Kidney glomerular epithelial cell (primary cell): ENCODE data around the gene ALLC.

Experiments used
- DNase-seq: peaks from one replicate; lab custom pipeline; 2025; lab: John Stamatoyannopoulos, UW

Gene ALLC

DNA sequence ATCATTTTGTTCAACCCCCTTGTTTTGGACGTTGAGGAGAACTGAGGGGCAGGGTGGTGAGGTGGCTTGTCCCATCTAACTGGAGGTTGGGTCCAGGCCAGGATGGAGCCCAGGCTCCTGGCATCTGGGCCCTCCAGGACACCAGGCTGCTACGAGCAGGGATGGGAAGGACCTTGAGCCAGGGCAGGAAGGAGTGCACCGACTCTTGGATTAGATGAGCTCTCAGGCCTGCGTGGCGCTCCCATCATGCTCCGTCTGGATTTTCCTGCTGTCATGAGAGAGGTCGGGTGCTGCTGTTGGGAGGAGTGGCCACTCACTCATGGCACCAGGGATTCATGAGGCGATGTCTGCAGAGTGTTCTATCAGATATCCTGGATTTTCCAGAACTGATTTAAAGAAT lies 18.3 kb upstream of the ALLC start:
- DNase-seq: no peak

DNA sequence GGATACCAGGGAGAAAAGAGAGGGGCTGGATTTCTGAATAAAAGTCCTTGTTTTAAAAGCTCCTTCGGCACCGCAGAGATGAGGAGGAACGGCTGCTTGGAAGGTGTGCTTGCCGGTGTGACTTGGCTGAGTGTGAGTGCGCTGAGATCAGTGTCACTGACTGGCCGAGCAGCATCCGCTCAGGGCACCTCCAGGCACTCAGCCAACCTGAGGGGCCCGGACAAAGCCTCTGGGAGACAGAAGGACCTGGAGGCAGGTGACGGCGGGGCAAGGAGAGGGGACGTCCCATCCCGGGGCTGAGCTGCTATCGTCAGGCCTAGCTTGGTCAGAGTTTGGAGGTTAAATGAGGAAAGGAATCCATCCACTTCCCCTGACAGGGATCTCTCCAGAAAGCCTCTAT lies 16.8 kb upstream of the ALLC start:
- no peak for DNase-seq

DNA sequence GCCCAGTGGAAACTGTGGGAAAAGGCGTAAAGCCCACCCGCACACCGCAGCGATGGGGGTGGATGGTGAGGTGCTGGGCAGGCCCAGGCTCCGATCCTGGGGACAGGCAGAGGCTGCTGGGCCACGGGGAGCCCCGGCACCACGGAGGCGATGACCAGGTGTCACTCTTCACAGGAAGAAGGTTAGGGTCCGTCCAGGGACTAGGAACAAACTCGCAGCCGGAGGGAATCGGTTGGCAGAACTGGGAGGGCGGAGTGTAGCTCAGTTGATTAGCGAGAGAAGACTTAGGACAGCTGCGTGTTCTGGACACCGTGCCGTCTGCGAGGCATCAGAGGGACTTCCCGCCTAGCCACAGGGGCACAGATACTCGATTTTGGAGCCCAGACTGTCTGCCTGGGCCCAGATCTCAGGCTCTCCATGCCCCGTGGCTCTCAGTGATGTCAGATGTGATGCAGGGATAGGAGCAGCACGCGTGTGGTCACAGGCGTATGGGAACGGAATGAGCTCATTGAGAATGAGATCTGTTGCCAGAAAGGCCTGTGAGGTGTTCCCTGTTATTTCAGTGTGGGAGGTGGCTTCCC lies 16.1 kb upstream of the ALLC start:
- DNase-seq: no peak

DNA sequence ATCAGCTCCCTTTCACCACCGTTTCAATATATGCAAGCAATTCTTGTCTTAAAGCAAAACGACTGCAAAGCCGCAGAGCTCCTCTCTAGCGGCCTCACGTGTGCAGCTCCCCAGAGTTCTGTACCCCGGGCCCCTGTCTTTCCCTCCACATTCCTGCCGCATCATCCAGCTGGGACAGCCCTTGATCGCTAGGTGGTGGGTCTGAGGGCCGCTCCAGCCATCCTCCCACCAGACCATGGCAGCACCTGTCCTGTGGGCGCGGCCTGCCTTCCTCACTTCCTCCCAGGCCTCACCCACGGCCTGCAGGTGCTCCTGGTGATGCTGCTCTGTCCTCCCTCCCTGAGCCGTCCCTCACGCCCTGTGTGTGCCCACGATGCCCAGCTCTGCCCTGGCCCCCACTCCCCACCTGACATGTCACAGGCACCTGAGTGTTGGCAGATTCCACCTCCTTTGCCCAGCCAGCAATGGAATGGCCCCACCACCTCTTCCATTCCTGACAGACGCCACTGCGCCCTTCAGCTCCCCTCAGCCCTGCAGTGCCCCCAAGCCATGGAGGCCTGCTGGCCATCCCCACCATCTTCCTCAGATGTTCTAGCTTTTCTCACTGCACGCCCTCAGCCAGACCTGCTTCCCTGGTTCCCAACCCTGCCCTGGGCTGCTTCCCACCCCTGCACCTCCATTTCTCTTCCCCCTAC lies 15.3 kb upstream of the ALLC start:
- no peak for DNase-seq

DNA sequence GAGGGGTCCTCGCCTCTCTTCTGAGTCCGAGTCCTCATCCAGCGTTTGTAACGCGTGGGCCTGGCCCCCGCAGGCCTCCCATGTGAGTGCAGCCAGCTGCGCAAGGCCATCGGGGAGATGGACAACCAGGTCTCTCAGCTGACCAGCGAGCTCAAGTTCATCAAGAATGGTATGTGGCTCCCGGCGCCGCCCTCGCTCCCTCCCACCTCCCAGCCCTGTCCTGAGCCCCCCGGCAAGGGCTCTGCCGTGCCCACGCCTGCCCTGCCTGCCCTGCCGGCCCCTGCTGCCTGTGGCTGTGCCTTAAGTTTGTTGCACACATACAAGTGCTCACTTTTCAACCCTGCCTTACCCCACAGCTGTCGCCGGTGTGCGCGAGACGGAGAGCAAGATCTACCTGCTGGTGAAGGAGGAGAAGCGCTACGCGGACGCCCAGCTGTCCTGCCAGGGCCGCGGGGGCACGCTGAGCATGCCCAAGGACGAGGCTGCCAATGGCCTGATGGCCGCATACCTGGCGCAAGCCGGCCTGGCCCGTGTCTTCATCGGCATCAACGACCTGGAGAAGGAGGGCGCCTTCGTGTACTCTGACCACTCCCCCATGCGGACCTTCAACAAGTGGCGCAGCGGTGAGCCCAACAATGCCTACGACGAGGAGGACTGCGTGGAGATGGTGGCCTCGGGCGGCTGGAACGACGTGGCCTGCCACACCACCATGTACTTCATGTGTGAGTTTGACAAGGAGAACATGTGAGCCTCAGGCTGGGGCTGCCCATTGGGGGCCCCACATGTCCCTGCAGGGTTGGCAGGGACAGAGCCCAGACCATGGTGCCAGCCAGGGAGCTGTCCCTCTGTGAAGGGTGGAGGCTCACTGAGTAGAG lies 14.4 kb upstream of the ALLC start:
- no peak for DNase-seq

DNA sequence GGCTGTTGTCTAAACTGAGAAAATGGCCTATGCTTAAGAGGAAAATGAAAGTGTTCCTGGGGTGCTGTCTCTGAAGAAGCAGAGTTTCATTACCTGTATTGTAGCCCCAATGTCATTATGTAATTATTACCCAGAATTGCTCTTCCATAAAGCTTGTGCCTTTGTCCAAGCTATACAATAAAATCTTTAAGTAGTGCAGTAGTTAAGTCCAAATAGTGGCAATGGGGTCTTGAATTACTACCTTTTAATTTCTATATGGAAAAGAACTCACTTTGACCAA lies 13.8 kb upstream of the ALLC start:
- no peak for DNase-seq

DNA sequence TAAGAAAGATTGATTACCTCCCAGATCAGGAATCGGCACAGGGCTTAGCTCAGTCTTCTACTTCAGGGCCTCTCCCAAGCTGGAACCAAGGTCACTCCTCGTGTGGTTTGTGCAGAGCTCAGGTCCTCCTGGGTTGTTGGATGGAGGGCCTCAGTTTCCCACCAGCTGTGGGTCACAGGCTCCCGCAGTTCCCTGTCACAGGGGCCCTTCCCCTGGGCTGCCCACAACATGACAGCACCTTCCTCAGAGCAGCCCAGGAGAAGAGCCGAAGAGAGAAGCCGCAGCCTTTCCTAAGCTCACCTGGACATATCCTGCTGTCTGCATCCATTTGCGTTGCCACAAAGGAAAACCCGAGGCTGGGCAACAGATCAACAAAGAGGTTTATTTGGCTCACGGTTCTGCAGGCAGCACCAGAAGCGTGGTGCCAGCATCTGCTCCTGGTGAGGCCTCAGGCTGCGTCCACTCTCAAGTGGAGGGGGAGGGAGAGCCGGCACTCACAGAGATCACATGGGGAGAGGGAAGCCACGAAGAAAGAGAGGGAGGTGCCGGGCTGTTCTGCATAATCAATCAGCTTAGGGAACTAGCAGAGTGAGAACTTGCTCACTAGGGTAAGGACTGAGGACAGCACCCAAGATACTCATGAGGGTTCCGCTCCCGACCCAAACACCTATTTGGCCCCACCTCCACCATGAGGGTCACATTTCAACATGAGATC lies 13.0 kb upstream of the ALLC start:
- DNase-seq: no peak

DNA sequence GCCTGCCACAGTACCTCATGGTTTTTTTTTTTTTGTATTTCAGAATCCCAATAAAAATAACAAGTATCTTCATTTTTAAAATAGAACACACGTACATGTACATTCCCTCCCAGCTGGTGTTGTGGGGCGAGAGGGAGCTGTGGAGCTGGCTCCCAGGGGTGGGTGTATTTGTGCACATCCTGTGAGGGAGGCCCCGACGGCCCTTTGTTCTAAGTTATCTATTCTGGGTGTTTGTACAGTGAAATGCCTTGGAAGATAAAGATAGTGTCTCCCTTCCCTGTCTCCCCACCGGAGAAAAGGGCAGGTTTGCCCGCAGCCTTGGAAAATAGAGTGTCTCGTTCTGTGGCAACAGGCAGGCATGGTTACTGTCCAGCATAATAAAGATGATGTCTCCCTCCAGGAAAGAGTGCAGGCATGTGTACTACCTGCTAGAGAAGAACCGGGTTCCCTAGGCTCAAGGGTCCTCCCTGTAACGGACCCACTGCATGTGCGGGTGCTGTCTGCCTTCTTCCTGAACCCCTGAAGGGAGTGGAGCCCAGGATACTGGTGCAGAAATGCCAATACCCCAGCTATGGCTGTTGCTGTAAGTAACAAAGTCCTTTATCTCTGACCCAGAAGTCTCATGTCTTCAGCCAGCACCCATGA lies 12.1 kb upstream of the ALLC start:
- no peak for DNase-seq

DNA sequence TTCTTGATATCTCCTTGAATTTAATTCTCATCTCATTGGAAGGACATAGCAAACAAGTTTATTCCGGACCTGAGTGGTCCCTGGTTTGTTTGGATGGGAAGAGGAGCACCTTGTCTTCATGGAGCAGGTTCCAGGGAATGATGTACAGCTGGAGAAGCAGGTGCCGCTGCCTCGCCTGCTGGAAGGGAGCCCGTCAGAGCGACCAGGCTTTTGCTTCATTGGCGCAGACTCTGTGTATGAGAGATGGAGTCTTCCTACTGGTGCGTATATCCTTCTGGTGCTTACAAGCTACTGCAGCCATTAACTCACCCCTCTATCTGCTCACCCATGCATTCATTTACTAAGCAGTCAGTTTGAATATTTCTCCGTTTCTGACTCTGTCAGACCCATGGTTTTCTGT lies 11.6 kb upstream of the ALLC start:
- DNase-seq: no peak

DNA sequence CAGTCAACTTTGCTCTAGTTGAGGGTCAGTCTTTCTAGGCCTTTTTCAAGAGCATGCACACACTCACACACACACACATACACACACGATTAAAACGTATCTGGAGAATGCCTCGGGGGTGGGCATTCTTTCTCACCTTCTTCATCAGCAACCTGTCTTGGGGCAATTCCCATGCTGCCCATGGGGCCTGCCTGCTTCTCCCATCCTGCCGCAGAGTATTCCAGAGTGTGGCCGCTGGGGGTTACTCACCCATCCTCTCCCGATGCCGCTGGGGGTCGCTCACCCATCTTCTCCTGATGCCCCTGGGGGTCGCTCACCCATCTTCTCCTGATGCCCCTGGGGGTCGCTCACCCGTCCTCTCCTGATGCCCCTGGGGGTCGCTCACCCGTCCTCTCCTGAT lies 10.8 kb upstream of the ALLC start:
- no peak for DNase-seq

DNA sequence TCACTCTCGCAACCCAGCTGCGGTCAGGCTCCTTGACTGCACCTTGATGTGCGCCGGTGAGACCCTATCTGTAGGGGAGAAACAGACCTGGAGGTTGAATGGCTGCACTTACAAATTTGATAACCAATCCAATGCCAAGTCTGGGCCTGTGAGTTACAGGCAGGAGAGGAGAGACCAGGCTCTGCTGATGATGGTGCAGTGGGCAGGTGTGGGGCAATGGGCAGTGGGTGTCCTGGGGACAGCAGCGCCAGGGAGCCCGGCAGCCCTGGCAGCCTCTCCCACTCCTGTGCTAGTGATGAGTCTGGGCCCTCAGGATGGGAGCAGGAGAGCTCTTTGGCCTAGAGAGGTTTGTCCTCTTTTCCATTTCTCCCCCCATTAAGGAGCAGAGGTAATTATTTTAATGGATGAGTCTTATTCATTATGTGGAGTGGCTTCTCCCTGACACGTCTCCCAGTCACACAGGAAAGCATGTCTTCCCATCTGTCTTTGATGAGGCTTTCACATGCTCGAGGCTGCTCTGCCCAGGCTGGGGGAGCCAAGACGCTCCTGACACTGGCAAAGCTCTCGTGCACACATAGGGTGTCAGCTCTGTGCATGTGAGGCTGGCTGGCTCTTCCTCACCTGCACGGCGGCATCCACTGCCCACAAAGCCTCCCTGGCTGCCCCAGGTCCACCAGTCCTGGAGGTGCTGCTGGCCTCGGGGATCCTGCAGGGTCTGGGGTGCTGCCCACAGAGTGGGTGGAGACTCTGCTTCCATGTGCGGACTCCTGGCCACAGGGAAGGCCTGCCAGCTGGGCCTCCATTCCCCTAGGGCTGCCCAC lies 10.0 kb upstream of the ALLC start:
- no peak for DNase-seq

DNA sequence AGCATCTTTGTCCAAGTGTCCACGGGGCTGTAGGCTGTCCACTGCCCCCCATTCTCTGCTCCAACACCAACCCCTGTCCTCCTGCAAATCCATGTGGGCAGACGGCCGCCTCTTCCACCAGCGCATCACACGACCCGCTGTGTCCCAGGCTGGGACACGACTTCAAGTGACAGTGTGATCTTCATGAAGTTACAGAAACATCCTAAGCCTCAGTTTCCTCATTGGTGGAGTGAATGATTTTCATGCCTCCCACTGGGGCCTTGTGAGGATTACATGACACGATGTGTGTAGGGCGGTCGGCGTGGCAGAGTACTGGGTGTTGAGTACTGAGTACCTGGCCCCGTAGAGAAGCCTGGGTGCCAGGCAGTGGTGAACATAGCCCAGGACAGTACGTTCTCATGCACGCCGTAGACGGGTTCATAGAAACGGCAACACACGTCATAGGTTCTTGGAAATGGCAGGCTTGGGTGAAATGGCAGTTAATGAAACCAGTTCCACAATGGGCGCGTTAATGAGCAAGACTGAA lies 9.3 kb upstream of the ALLC start:
- no peak for DNase-seq

DNA sequence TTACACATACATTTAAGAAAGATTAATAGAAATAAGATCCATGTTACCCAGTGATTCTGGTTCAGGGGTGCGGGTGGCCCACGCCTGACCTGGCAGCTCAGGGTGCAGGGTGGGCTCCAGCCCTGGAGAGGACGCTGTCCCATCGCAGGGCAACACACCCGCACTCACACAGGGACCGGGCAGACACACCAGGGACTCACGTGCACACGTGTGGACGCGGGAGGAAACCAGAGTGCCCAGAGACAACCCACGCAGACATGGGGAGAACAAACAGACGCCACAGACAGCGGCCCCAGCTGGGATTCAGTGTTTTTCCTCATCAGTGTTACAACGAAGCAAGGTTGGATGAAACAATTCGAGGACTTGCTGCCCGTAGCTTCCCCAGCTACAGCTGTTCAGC lies 8.4 kb upstream of the ALLC start:
- no peak for DNase-seq

DNA sequence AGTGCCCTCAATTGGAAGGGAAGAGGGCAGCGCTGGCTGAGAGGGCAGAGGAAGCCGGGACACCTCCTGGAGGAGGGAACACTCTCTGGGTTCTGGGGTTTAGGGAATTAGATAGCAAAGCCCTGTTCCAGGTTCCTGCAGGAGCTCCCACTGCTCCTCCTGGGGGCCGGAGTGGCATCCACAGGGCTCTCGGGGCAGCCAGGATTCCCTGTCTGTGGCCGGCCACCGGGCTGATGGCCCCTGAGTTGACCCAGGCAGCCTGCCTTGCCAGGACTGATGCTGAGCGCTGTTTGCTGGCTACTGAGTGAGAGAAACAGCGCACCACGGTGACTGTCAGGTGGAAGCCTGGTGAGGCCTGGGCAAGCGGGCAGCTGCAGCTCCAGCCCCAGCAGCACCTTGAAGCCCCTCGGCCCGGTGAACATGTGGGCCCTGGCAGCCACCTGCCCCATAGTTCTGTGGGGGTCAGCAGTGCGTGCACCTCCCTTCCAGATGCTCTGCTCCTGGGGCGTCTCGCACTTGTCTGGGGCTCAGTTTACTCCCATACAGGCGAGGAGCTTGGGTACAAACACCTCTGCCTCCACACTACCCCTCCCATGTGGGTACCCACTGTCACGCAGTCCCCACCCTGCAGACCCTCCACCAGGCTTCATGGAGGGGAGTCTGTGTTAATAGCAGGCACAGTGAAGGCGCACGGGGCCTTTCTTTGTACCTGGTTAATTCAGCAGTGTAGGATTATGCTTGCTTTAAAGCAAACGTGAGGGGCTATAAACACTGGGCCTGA lies 7.7 kb upstream of the ALLC start:
- no peak for DNase-seq

DNA sequence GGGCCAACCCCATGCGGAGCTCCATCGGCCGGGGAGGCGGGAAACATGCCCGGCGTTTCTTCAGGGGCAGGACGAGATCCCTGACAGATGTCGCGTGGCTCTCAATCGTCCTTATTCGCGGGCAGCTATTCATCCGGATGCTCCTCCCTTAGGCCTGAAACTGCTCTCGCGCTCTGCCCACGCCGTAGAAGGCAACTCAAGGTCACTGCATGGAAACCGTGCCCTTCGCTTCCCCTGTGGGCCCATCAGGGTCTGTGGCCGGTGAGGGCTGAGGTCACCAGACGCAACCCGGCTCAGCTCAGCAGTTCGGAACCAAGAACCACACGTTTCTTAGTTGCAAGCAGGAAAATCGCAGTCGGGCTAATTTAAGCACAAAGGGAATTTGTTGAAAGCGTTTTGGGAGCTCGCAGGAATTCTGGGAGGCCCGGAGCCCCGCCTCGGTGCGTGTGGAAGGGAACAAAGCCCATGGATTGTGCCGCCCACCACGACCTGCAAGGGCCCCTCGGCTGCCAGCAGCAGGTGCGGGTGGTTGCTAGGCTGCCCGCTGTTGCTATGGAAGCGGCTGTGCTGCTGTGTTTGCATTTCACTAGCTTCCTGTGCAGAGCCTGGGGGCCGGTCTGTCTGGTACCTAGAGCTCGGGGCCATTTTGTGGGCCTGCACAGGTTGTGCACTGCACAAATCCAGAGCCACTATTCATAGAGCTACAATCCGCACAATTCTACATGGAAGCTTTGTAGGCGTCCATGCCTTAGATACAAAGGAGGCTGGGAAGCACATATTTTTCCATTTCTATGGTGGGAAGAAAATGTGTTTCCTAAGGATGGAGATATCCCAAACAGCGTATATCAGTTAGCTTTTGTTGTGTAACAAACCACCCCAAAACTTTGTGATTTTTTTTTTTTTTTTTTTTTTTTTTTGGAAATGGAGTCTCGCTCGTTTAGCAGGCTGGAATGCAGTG lies 6.0 kb upstream of the ALLC start:
- no peak for DNase-seq

DNA sequence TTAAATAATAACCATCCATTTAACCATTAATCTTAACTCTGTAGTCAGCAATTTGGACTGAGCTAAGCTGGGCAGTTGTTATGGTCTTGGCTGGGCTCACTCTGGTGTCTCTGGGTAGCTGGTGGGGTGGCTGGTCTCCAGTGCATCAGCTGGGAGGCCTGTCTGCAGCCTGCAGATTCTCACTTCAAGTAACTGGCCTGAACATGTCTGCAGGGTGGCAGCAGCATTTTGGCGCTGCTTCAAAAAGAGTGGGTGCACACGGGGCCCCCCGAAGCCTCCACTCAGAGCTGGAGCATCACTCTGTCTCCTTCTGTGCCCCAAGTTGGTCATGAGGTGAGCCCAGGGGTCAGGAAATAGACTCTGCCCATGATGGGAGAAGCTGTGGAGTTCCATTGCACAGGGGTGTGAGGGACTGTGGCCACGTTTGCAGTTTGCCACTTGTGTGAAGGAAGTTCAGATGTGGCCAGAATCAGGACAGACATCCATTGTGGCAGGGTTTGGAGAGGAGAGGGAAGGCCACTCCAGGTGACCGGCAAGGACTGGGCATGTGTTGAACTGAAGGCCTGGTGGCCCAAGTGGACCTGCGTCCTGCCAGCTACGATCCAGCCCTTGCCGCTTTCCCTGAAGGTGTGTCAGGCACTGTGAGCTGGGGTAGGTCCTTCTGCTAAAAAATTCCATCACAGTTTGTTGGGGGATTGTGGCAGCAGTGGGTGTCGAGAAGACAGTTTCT lies 4.9 kb upstream of the ALLC start:
- DNase-seq: no peak

DNA sequence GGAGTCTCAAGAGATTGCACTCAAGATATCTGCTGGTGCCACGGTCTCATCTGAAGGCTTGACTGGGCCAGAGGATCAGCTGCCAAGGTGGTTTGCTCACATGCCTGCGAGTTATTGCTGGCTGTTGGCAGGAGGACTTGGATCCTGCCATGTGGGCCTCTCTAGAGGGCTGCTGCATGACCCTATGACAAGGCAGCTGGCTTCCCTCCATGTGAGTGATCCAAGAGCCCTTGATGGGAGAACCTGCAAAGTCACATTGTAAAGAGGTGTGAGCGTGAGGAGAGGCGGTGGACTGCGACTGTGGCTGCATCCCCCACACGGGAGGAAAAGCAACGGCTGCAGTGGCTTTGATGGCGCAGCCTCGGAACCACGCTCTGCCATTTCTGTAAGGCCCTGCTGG lies 4.0 kb upstream of the ALLC start:
- DNase-seq: no peak

DNA sequence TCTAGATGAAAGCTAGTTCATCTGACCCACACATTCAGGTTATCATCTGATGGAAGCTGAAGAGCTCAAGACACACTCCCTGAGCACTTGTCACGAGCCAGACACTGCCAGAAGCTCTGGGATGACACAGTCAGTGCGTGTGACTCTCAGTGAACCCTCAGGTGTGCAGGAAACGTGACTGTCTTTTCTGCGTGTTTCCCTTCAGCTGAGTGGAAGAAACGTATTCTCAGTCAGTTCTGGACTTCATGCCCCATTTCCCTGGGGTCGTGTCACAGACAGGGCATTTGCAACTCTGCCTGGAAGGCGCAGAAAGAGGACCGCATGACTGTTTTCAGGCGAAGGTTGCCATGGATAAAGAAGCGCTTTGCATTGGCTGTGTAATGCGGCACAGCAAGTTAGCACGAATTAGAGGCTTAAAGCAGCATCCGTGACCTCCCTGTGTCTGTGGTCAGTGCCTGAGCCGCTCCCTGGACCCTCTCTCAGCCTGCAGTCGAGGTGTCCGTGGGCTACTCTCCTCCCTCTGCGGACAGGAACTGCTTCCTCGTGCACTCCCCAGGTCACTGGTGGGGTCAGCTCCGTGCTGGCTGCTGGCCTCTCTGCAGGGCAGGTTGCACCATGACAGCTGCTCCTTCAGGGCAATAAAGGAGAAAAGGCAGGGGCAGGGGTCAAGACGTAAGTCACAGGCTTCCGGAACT lies 3.3 kb upstream of the ALLC start:
- no peak for DNase-seq
